H1 (cell line): Measurements from ENCODE around the gene MAPT. TPM values are rescaled to one million over a fixed set of nuclear protein-coding genes. Genes with fewer than 3 reads are reported as not detected.

Source experiments
- CTCF ChIA-PET: fragments of 300-600 bp; sonication (Branson Sonifier 250); formaldehyde crosslinking; loops from one replicate; lab custom pipeline; 2021; ENCODE audit not compliant: partially characterized antibody; lab: Charles Lee
- POLR2A ChIA-PET: fragments of 300-600 bp; sonication (Branson Sonifier 250); formaldehyde crosslinking; loops from one replicate; lab custom pipeline; 2021; ENCODE audit warnings: inconsistent platforms; ENCODE audit not compliant: partially characterized antibody; lab: Charles Lee
- DNase-seq, 2 experiments: peaks; one replicate each; pipeline versions ENCODE4 v3.0.0 to v3.0.0-alpha.2; 2010 to 2022; ENCODE audit warnings: low spot score in 2 of 2, low read depth in 1 of 2, mixed read lengths in 1 of 2
- FAIRE-seq: peaks from 2 replicates; lab custom pipeline; 2011; peaks lifted over from hg19 to GRCh38; lab: Jason Lieb, UNC
- H2AFZ ChIP-seq: 2 replicates; pipeline ENCODE4 v1.8.1; 2012; ENCODE audit warnings: low read length, inconsistent platforms
- H2AK5ac ChIP-seq: 2 replicates; pipeline ENCODE4 v1.6.1; 2013; ENCODE audit warnings: low read depth, low read length
- H2BK120ac ChIP-seq: replicated peaks from 2 replicates; pipeline ENCODE3; 2013; ENCODE audit warnings: low read depth, low read length, inconsistent platforms
- H2BK12ac ChIP-seq: 2 replicates; pipeline ENCODE4 v1.6.1; 2013; ENCODE audit warnings: low read depth, low read length
- H2BK15ac ChIP-seq: 2 replicates; pipeline ENCODE4 v1.6.1; 2013; ENCODE audit warnings: low read length
- H2BK20ac ChIP-seq: 2 replicates; pipeline ENCODE4 v1.6.1; 2013; ENCODE audit warnings: low read length
- H2BK5ac ChIP-seq: 2 replicates; pipeline ENCODE4 v1.6.1; 2013; ENCODE audit warnings: low read depth, low read length
- H3K14ac ChIP-seq: 2 replicates; pipeline ENCODE4 v1.6.1; 2013; ENCODE audit warnings: inconsistent platforms; ENCODE audit not compliant: insufficient read length
- H3K18ac ChIP-seq: 2 replicates; pipeline ENCODE4 v1.6.1; 2013; ENCODE audit warnings: low read length; ENCODE audit errors: extremely low read depth
- H3K23ac ChIP-seq: 2 replicates; pipeline ENCODE4 v1.6.1; 2013; ENCODE audit warnings: inconsistent platforms; ENCODE audit not compliant: insufficient read length
- H3K23me2 ChIP-seq: 2 replicates; pipeline ENCODE4 v1.6.1; 2013; ENCODE audit warnings: low read depth, low read length
- H3K27ac ChIP-seq: 2 replicates; pipeline ENCODE4 v1.6.1; 2011; ENCODE audit warnings: low read depth, low read length, inconsistent platforms
- H3K27me3 ChIP-seq, 4 experiments: replicated peaks in 1 of 4; 1 replicate in 1 of 4; 2 replicates in 3 of 4; pipeline versions ENCODE4 v1.6.1 to v1.8.1; 2011 to 2013; ENCODE audit warnings: low read length in 3 of 4, mild to moderate bottlenecking in 3 of 4, inconsistent platforms in 2 of 4, mixed read lengths in 2 of 4, moderate library complexity in 1 of 4; ENCODE audit not compliant: control insufficient read depth in 3 of 4, insufficient read depth in 3 of 4; ENCODE audit errors: extremely low read depth in 1 of 4
- H3K36me3 ChIP-seq, 4 experiments: 2 replicates each; pipeline versions ENCODE4 v1.6.1 to v1.8.1; 2011 to 2013; ENCODE audit warnings: mild to moderate bottlenecking in 4 of 4, low read length in 3 of 4, moderate library complexity in 2 of 4, control low read depth in 1 of 4, inconsistent platforms in 1 of 4; ENCODE audit not compliant: insufficient read depth in 4 of 4, control insufficient read depth in 2 of 4
- H3K4ac ChIP-seq: replicated peaks from 2 replicates; pipeline ENCODE3; 2013; ENCODE audit warnings: low read length, low read depth, mixed read lengths, inconsistent platforms; ENCODE audit not compliant: insufficient read length
- H3K4me1 ChIP-seq, 4 experiments: replicated peaks in 1 of 4; 1 replicate in 1 of 4; 2 replicates in 3 of 4; pipeline versions ENCODE4 v1.6.1 to v1.8.1; 2011 to 2013; ENCODE audit warnings: low read length in 3 of 4, inconsistent platforms in 2 of 4, mixed read lengths in 1 of 4; ENCODE audit not compliant: insufficient read depth in 4 of 4, control insufficient read depth in 3 of 4
- H3K4me2 ChIP-seq, 2 experiments: 2 replicates each; pipeline versions ENCODE4 v1.6.1 to v1.8.1; 2011 to 2013; ENCODE audit warnings: low read depth in 2 of 2, low read length in 2 of 2, control low read depth in 1 of 2, inconsistent platforms in 1 of 2, mild to moderate bottlenecking in 1 of 2; ENCODE audit not compliant: insufficient read depth in 1 of 2
- H3K4me3 ChIP-seq, 4 experiments: fragments of 200-600, 300-600 bp in 1 of 4; sonication (generic), shearing (Covaris generic), sonication (Bioruptor Twin) in 1 of 4; 2 replicates each; pipeline versions ENCODE4 v1.5.1 to v1.8.1; 2011 to 2016; ENCODE audit warnings: low read length in 4 of 4, low read depth in 3 of 4, control low read depth in 2 of 4, inconsistent platforms in 2 of 4, mild to moderate bottlenecking in 2 of 4, mixed read lengths in 1 of 4, moderate library complexity in 1 of 4; ENCODE audit not compliant: insufficient read depth in 2 of 4; ENCODE audit errors: extremely low read depth in 1 of 4
- H3K56ac ChIP-seq: replicated peaks from 2 replicates; pipeline ENCODE3; 2013; ENCODE audit warnings: low read depth, mild to moderate bottlenecking, mixed read lengths, low read length, inconsistent platforms; ENCODE audit not compliant: insufficient read length
- H3K79me1 ChIP-seq: 2 replicates; pipeline ENCODE4 v1.6.1; 2013; ENCODE audit warnings: low read depth, low read length, control low read depth
- H3K79me2 ChIP-seq, 2 experiments: 2 replicates each; pipeline versions ENCODE4 v1.6.1 to v1.8.1; 2012 to 2013; ENCODE audit warnings: low read length in 2 of 2, mild to moderate bottlenecking in 2 of 2, inconsistent platforms in 1 of 2; ENCODE audit not compliant: insufficient read depth in 2 of 2, control insufficient read depth in 1 of 2
- H3K9ac ChIP-seq, 4 experiments: replicated peaks in 1 of 4; 1 replicate in 1 of 4; 2 replicates in 3 of 4; pipeline versions ENCODE4 v1.6.1 to v1.8.1; 2011 to 2013; ENCODE audit warnings: low read depth in 3 of 4, low read length in 3 of 4, control low read depth in 2 of 4, mild to moderate bottlenecking in 2 of 4, moderate library complexity in 2 of 4, inconsistent platforms in 1 of 4; ENCODE audit errors: extremely low read depth in 1 of 4
- H3K9me3 ChIP-seq, 2 experiments: 2 replicates each; pipeline versions ENCODE4 v1.6.1 to v1.8.1; 2012 to 2013; ENCODE audit warnings: mild to moderate bottlenecking in 2 of 2, moderate library complexity in 2 of 2, control low read depth in 1 of 2, inconsistent platforms in 1 of 2, low read depth in 1 of 2, low read length in 1 of 2, mixed read lengths in 1 of 2; ENCODE audit not compliant: insufficient read depth in 2 of 2
- H4K20me1 ChIP-seq, 2 experiments: replicated peaks in 1 of 2; 2 replicates each; pipeline versions ENCODE3 to v1.8.1; 2011 to 2013; ENCODE audit warnings: inconsistent platforms in 2 of 2, low read length in 2 of 2, mild to moderate bottlenecking in 1 of 2; ENCODE audit not compliant: insufficient read depth in 2 of 2, control insufficient read depth in 1 of 2
- H4K5ac ChIP-seq: 2 replicates; pipeline ENCODE4 v1.6.1; 2013; ENCODE audit warnings: low read length, low read depth, mixed read lengths, inconsistent platforms; ENCODE audit not compliant: insufficient read length
- H4K8ac ChIP-seq: 2 replicates; pipeline ENCODE4 v1.8.0; 2013; ENCODE audit warnings: mild to moderate bottlenecking, moderate library complexity, low read length, inconsistent platforms; ENCODE audit not compliant: insufficient read depth; ENCODE audit errors: extremely low read depth
- H4K91ac ChIP-seq: replicated peaks from 2 replicates; pipeline ENCODE3; 2013; ENCODE audit warnings: low read length, mixed read lengths, inconsistent platforms; ENCODE audit not compliant: insufficient read length
- BCL11A ChIP-seq, 2 experiments: IDR thresholded peaks; one replicate each; pipeline ENCODE4 v1.6.1; 2011; ENCODE audit warnings: low read depth in 2 of 2, low read length in 2 of 2, mild to moderate bottlenecking in 2 of 2
- CHD1 ChIP-seq: IDR thresholded peaks from 2 replicates; pipeline ENCODE4 v1.6.1; 2012; ENCODE audit warnings: low read depth, low read length, improper control_type of control experiment
- CREB1 ChIP-seq: IDR thresholded peaks from 2 replicates; pipeline ENCODE4 v1.6.1; 2012; ENCODE audit warnings: inconsistent platforms
- EP300 ChIP-seq, 2 experiments: IDR thresholded peaks; 1 replicate in 1 of 2; 2 replicates in 1 of 2; pipeline ENCODE4 v1.6.1; 2011 to 2012; ENCODE audit warnings: low read depth in 2 of 2, low read length in 2 of 2, mild to moderate bottlenecking in 2 of 2, borderline replicate concordance in 1 of 2, inconsistent platforms in 1 of 2, moderate library complexity in 1 of 2
- GABPA ChIP-seq: IDR thresholded peaks from 2 replicates; pipeline ENCODE4 v1.6.1; 2011; ENCODE audit warnings: mild to moderate bottlenecking, low read length, moderate library complexity, borderline replicate concordance; ENCODE audit not compliant: insufficient read depth
- NANOG ChIP-seq: IDR thresholded peaks from 2 replicates; pipeline ENCODE4 v1.6.1; 2011; ENCODE audit warnings: low read length, low read depth, mild to moderate bottlenecking, inconsistent platforms; ENCODE audit not compliant: insufficient read depth, poor library complexity, severe bottlenecking
- PHF8 ChIP-seq: fragments of 200-600 bp; sonication (generic); conservative IDR thresholded peaks from 2 replicates; pipeline ENCODE4 v1.7.1; 2012; ENCODE audit warnings: low read depth, mild to moderate bottlenecking, inconsistent platforms, low read length, moderate library complexity
- POLR2A ChIP-seq, 2 experiments: IDR thresholded peaks; 1 replicate in 1 of 2; 2 replicates in 1 of 2; pipeline ENCODE4 v1.6.1; 2011; ENCODE audit warnings: low read depth in 2 of 2, low read length in 2 of 2, mild to moderate bottlenecking in 2 of 2; ENCODE audit errors: control extremely low read depth in 1 of 2
- SIX5 ChIP-seq: IDR thresholded peaks from 2 replicates; pipeline ENCODE4 v1.6.1; 2011; ENCODE audit warnings: mild to moderate bottlenecking, low read depth, low read length
- SP1 ChIP-seq: IDR thresholded peaks from 2 replicates; pipeline ENCODE4 v1.6.1; 2011; ENCODE audit warnings: low read depth, low read length
- SP2 ChIP-seq: IDR thresholded peaks from 2 replicates; pipeline ENCODE4 v1.6.1; 2012; ENCODE audit warnings: mild to moderate bottlenecking, low read length, inconsistent platforms
- SP4 ChIP-seq: IDR thresholded peaks from 2 replicates; pipeline ENCODE4 v1.6.1; 2012; ENCODE audit warnings: low read length, inconsistent platforms
- TEAD4 ChIP-seq: IDR thresholded peaks from 2 replicates; pipeline ENCODE4 v1.6.1; 2012; ENCODE audit warnings: low read depth, low read length, inconsistent platforms, mixed read lengths
- WGBS, 2 experiments: shearing (Covaris generic) in 1 of 2; methylation state at CpG; one replicate each; pipeline versions ENCODE4 v1.1.6 to v1.1.7; 2013 to 2015; ENCODE audit warnings: low lambda C conversion rate in 2 of 2, mixed read lengths in 2 of 2, inconsistent platforms in 1 of 2, low coverage in 1 of 2, missing lambda C conversion rate in 1 of 2; ENCODE audit not compliant: insufficient replicate concordance in 2 of 2, insufficient coverage in 1 of 2, insufficient read length in 1 of 2; ENCODE audit errors: extremely low coverage in 1 of 2, missing lambda C conversion rate in 1 of 2; 5-methylcytosine and 5-hydroxymethylcytosine counted together
- polyA plus RNA-seq, 7 experiments: library from polyadenylated mRNA; depleted of rRNA in 3 of 7; stranded (reverse) in 5 of 7; unstranded in 2 of 7; fragments of >200 nt in 5 of 7; fragments of 200-250 nt in 2 of 7; gene quantifications; 1 replicate in 5 of 7; 2 replicates in 1 of 7; 4 replicates in 1 of 7; pipeline versions ENCODE4 v1.2.1 to v1.2.3, GENCODE V29; 2011 to 2013; ENCODE audit warnings: missing spikeins in 2 of 7, mixed read lengths in 2 of 7
- total RNA-seq: library from RNA; stranded (reverse); fragmentation: NEBNext Ultra II Directional; extraction: Animal tissue kit (Norgen Biotek cat#: 25700); gene quantifications from 2 replicates; pipeline ENCODE4 v1.2.1, GENCODE V29; 2021
- TF ChIP-seq, protein P1 (sequence below): IDR thresholded peaks from 2 replicates; pipeline ENCODE4 v1.6.1; 2012; ENCODE audit warnings: inconsistent platforms
- TF ChIP-seq, protein P2 (sequence below): IDR thresholded peaks from 2 replicates; pipeline ENCODE4 v1.6.1; 2012; ENCODE audit warnings: inconsistent platforms

Gene MAPT
- total and polyA plus RNA-seq, 2 of the 8 experiments (the other 6 are each of a cell fraction or from before 2014, with no cell fraction given): 0.54 to 1.7 TPM

DNA sequence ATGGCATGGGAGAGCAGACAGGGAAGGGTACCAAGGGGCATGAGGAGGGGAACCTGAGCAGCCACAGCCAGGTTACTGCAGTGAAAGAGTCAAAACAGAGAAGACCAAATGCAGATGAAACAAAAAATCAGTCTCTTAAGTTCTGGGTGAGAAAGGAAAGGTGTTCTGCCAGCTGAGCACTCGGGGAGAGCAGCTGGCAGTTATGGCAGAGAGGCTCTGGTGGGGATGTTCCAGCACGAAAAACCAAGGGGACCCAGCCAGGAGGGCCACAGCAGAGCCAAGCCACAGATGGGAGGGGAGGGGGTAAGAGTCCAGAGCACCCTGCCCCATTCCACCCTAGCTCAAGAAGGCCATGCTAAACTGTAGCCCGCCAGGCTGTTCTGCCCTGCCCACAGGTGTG, 136.4 kb downstream of the MAPT start:
- CTCF ChIA-PET: interaction anchor here (1.0 to 2.7 kb wide), 3 partner anchors 8 to 14 kb away, joined by 3 to 7 read pairs (median 4); no protein-coding TSS in a partner anchor
- Histone ChIP-seq H2BK5ac (0 out of 2 replicates have a peak overlapping the region, but pooled peaks have one; percentile 11), H3K4me1 (peaks cover 3 to 19% (median 6%) of the 10 kb centered on the region in 4 experiments), H3K79me2 (no peaks in the 10 kb centered on the region), H3K4me2 (no peak overlapping the region), H2AK5ac (no peak overlapping the region), H2BK15ac (no peak overlapping the region), H4K5ac (no peak overlapping the region), H3K9ac (no peak overlapping the region), H3K36me3 (peaks cover 30 to 64% (median 50%) of the 10 kb centered on the region in 4 experiments), H3K4me3 (no peak overlapping the region), H2BK20ac (no peak overlapping the region), H4K91ac (no peak overlapping the region), H3K9me3 (no peaks in the 10 kb centered on the region), H3K79me1 (peaks cover 3% of the 10 kb centered on the region; the same call in 1 of the 2 replicates), H3K14ac (no peak overlapping the region), H2BK120ac (no peak overlapping the region), H3K27ac (no peak overlapping the region), H3K23ac (no peak overlapping the region), H4K20me1 (peaks cover 3 to 4% of the 10 kb centered on the region in 2 experiments), H3K23me2 (no peaks in the 10 kb centered on the region), H3K27me3 (no peaks in the 10 kb centered on the region), H3K18ac (no peak overlapping the region), H2AFZ (no peak overlapping the region), H3K4ac (no peak overlapping the region), H2BK12ac (no peak overlapping the region), H3K56ac (no peak overlapping the region), H4K8ac (no peak overlapping the region)
- POLR2A ChIA-PET: no interaction called here
- DNase-seq (no peak), FAIRE-seq (no peak)
- TF ChIP-seq EP300 (IDR thresholded peaks at IDR 0.05; ENCODE audit: borderline replicate concordance in 1 of 2, low read depth in 2 of 2, low read length in 2 of 2) (no peak), CREB1 (no peak), SP1 (no peak), TEAD4 (no peak), SIX5 (no peak), SP4 (no peak), PHF8 (no peak), POLR2A (IDR thresholded peaks at IDR 0.05; ENCODE audit: control extremely low read depth in 1 of 2, low read depth in 2 of 2, low read length in 2 of 2) (no peak), NANOG (no peak), SP2 (no peak), GABPA (no peak), CHD1 (no peak), BCL11A (IDR thresholded peaks at IDR 0.05; ENCODE audit: low read depth in 2 of 2, low read length in 2 of 2) (no peak)
- TF ChIP-seq, protein P1, sequence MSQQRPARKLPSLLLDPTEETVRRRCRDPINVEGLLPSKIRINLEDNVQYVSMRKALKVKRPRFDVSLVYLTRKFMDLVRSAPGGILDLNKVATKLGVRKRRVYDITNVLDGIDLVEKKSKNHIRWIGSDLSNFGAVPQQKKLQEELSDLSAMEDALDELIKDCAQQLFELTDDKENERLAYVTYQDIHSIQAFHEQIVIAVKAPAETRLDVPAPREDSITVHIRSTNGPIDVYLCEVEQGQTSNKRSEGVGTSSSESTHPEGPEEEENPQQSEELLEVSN: no peak
- TF ChIP-seq, protein P2, sequence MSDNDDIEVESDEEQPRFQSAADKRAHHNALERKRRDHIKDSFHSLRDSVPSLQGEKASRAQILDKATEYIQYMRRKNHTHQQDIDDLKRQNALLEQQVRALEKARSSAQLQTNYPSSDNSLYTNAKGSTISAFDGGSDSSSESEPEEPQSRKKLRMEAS: no peak
- WGBS, 2 experiments: 67% methylated on average over 3 of the region's 3 CpGs; no CpG with 5 or more reads in 1 of the 2 experiments
